Astrocyte (in vitro differentiated cells and primary cell): ENCODE results near the gene UQCC5. TPM values are rescaled to one million over a fixed set of nuclear protein-coding genes. Genes with fewer than 3 reads are reported as not detected.
A peak's percentile ranks its signal among the peaks of the same experiment; 100 is the strongest.

ENCODE experiments used
- DNase-seq: peaks from one replicate; pipeline ENCODE4 v3.0.0-alpha.2; 2010; ENCODE audit warnings: low read depth
- FAIRE-seq: peaks from 2 replicates; lab custom pipeline; 2011; peaks lifted over from hg19 to GRCh38; lab: Jason Lieb, UNC
- H2AFZ ChIP-seq: 2 replicates; pipeline ENCODE4 v1.6.0; 2012; ENCODE audit warnings: low read depth, low read length, inconsistent platforms
- H3K27ac ChIP-seq: 2 replicates; pipeline ENCODE4 v1.5.1; 2011; ENCODE audit warnings: low read depth, low read length, inconsistent platforms
- H3K27me3 ChIP-seq: 2 replicates; pipeline ENCODE4 v1.6.0; 2011; ENCODE audit warnings: low read length, inconsistent platforms; ENCODE audit not compliant: insufficient read depth
- H3K36me3 ChIP-seq: 2 replicates; pipeline ENCODE4 v1.5.1; 2011; ENCODE audit warnings: low read length, inconsistent platforms; ENCODE audit not compliant: insufficient read depth
- H3K4me1 ChIP-seq: 2 replicates; pipeline ENCODE4 v1.5.1; 2011; ENCODE audit warnings: low read length, inconsistent platforms; ENCODE audit not compliant: insufficient read depth
- H3K4me2 ChIP-seq: 2 replicates; pipeline ENCODE4 v1.6.0; 2012; ENCODE audit warnings: low read length, inconsistent platforms
- H3K4me3 ChIP-seq: 2 replicates; pipeline ENCODE4 v1.5.1; 2011; ENCODE audit warnings: low read depth, mild to moderate bottlenecking, low read length, inconsistent platforms; ENCODE audit not compliant: insufficient read depth
- H3K79me2 ChIP-seq: 2 replicates; pipeline ENCODE4 v1.6.0; 2012; ENCODE audit warnings: mild to moderate bottlenecking, low read length, inconsistent platforms; ENCODE audit not compliant: insufficient read depth
- H3K9ac ChIP-seq: 2 replicates; pipeline ENCODE4 v1.6.0; 2012; ENCODE audit warnings: mild to moderate bottlenecking, low read length, inconsistent platforms
- H3K9me3 ChIP-seq: 2 replicates; pipeline ENCODE4 v1.5.1; 2012; ENCODE audit warnings: low read depth, mild to moderate bottlenecking, low read length, inconsistent platforms; ENCODE audit not compliant: insufficient read depth
- H4K20me1 ChIP-seq: 2 replicates; pipeline ENCODE4 v1.6.0; 2012; ENCODE audit warnings: low read length, inconsistent platforms; ENCODE audit not compliant: insufficient read depth
- H3K27ac Mint-ChIP-seq: one replicate; pipeline ENCODE4 v1.8.0; 2021; ENCODE audit warnings: mild to moderate bottlenecking, mixed read lengths; ENCODE audit not compliant: unreplicated experiment
- H3K27me3 Mint-ChIP-seq: one replicate; pipeline ENCODE4 v1.8.0; 2021; ENCODE audit warnings: low read depth, mixed read lengths; ENCODE audit not compliant: unreplicated experiment
- H3K36me3 Mint-ChIP-seq: one replicate; pipeline ENCODE4 v1.8.0; 2021; ENCODE audit warnings: low read depth, mixed read lengths; ENCODE audit not compliant: unreplicated experiment
- H3K4me1 Mint-ChIP-seq: one replicate; pipeline ENCODE4 v1.8.0; 2021; ENCODE audit warnings: low read depth, mixed read lengths; ENCODE audit not compliant: unreplicated experiment
- H3K4me3 Mint-ChIP-seq: one replicate; pipeline ENCODE4 v1.8.0; 2021; ENCODE audit warnings: mild to moderate bottlenecking, moderate library complexity, mixed read lengths; ENCODE audit not compliant: unreplicated experiment
- H3K9me3 Mint-ChIP-seq: one replicate; pipeline ENCODE4 v1.8.0; 2021; ENCODE audit warnings: mild to moderate bottlenecking, mixed read lengths; ENCODE audit not compliant: unreplicated experiment
- CTCF ChIP-seq: IDR thresholded peaks from 2 replicates; pipeline ENCODE4 v1.5.1; 2011; ENCODE audit warnings: low read depth, mild to moderate bottlenecking, inconsistent platforms, low read length, moderate library complexity; ENCODE audit not compliant: insufficient read depth
- EZH2 ChIP-seq: IDR thresholded peaks from 2 replicates; pipeline ENCODE4 v1.6.1; 2012; ENCODE audit warnings: mild to moderate bottlenecking, low read length, inconsistent platforms; ENCODE audit not compliant: insufficient read depth
- total RNA-seq: library from RNA; stranded (reverse); gene quantifications from 2 replicates; pipeline ENCODE4 v1.2.1, GENCODE V29; 2021

Gene UQCC5
- total RNA-seq, 1 donor from 2014 or later, result 22.9 TPM

- DNase-seq (peak; percentile 76), FAIRE-seq (no peak)
- Histone ChIP-seq H3K36me3 (no peaks in the 10 kb centered on the region), H3K4me2 (peak overlapping the region; percentile 34), H4K20me1 (peaks cover 5% of the 10 kb centered on the region), H3K4me1 (peaks cover 22% of the 10 kb centered on the region), H3K27me3 (no peaks in the 10 kb centered on the region), H3K4me3 (no peak overlapping the region), H3K79me2 (no peaks in the 10 kb centered on the region), H3K27ac (peak overlapping the region; percentile 17), H3K9me3 (no peaks in the 10 kb centered on the region), H3K9ac (no peak overlapping the region), H2AFZ (peak overlapping the region; percentile 14)
- peaks cover 3% of the 10 kb centered on the region for H3K36me3 Mint-ChIP-seq
- H3K4me3 Mint-ChIP-seq, result no peak overlapping the region
- no peak overlapping the region for H3K27ac Mint-ChIP-seq
- H3K4me1 Mint-ChIP-seq, result peaks cover 2% of the 10 kb centered on the region
- TF ChIP-seq EZH2 (no peak), CTCF (no peak)
- no peaks in the 10 kb centered on the region for H3K9me3 Mint-ChIP-seq
- peaks cover 14% of the 10 kb centered on the region for H3K27me3 Mint-ChIP-seq
These were observed 38.0 kb upstream of the UQCC5 start for GRCh38 chr3:52498137-52499054.

- no peaks in the 10 kb centered on the region for H3K79me2 ChIP-seq
- no peaks in the 10 kb centered on the region for H4K20me1 ChIP-seq
- no peaks in the 10 kb centered on the region for H3K36me3 ChIP-seq
- no peak overlapping the region for H3K4me3 ChIP-seq
- H2AFZ ChIP-seq, result no peak overlapping the region
- H3K27ac ChIP-seq, result no peak overlapping the region
- DNase-seq, result no peak
- H3K4me2 ChIP-seq, result no peak overlapping the region
- Mint-ChIP-seq H3K4me3 (no peak overlapping the region), H3K9me3 (no peaks in the 10 kb centered on the region), H3K4me1 (peaks cover 2% of the 10 kb centered on the region), H3K27ac (no peak overlapping the region), H3K36me3 (no peaks in the 10 kb centered on the region), H3K27me3 (peaks cover 14% of the 10 kb centered on the region)
- peaks cover 13% of the 10 kb centered on the region for H3K4me1 ChIP-seq
- H3K9me3 ChIP-seq, result no peaks in the 10 kb centered on the region
- H3K9ac ChIP-seq, result no peak overlapping the region
- H3K27me3 ChIP-seq, result no peaks in the 10 kb centered on the region
- TF ChIP-seq CTCF (no peak), EZH2 (no peak)
- FAIRE-seq, result no peak
These were observed 35.4 kb upstream of the UQCC5 start for GRCh38 chr3:52501046-52501445.

GRCh38 chr3:52502001-52502400 is 34.4 kb upstream of the UQCC5 start:
- FAIRE-seq, result no peak

More at GRCh38 chr3:52502001-52502400, 34.4 kb upstream of the UQCC5 start:
- H3K79me2 ChIP-seq, result no peaks in the 10 kb centered on the region
- H3K27ac Mint-ChIP-seq, result no peak overlapping the region
- H3K4me3 ChIP-seq, result no peak overlapping the region
- H3K4me3 Mint-ChIP-seq, result no peak overlapping the region
- H3K4me1 ChIP-seq, result peaks cover 14% of the 10 kb centered on the region
- no peaks in the 10 kb centered on the region for H3K4me1 Mint-ChIP-seq
- no peaks in the 10 kb centered on the region for H3K36me3 Mint-ChIP-seq
- no peak overlapping the region for H2AFZ ChIP-seq
- no peaks in the 10 kb centered on the region for H3K9me3 ChIP-seq
- H3K27me3 Mint-ChIP-seq, result peaks cover 14% of the 10 kb centered on the region
- DNase-seq, result no peak
- H3K9ac ChIP-seq, result no peak overlapping the region
- H3K4me2 ChIP-seq, result no peak overlapping the region
- TF ChIP-seq CTCF (no peak), EZH2 (no peak)
- H3K36me3 ChIP-seq, result no peaks in the 10 kb centered on the region
- no peaks in the 10 kb centered on the region for H3K27me3 ChIP-seq
- H3K27ac ChIP-seq, result no peak overlapping the region
- H4K20me1 ChIP-seq, result no peaks in the 10 kb centered on the region
- H3K9me3 Mint-ChIP-seq, result no peaks in the 10 kb centered on the region
